CD4-positive, alpha-beta T cell treated with Interleukin-17A for 1 hour (primary cell): Measurements from ENCODE around the gene JMJD8.

Experiments used
- DNase-seq: peaks from one replicate; pipeline ENCODE4 v3.0.0-alpha.2; 2020

JMJD8 gene

DNA sequence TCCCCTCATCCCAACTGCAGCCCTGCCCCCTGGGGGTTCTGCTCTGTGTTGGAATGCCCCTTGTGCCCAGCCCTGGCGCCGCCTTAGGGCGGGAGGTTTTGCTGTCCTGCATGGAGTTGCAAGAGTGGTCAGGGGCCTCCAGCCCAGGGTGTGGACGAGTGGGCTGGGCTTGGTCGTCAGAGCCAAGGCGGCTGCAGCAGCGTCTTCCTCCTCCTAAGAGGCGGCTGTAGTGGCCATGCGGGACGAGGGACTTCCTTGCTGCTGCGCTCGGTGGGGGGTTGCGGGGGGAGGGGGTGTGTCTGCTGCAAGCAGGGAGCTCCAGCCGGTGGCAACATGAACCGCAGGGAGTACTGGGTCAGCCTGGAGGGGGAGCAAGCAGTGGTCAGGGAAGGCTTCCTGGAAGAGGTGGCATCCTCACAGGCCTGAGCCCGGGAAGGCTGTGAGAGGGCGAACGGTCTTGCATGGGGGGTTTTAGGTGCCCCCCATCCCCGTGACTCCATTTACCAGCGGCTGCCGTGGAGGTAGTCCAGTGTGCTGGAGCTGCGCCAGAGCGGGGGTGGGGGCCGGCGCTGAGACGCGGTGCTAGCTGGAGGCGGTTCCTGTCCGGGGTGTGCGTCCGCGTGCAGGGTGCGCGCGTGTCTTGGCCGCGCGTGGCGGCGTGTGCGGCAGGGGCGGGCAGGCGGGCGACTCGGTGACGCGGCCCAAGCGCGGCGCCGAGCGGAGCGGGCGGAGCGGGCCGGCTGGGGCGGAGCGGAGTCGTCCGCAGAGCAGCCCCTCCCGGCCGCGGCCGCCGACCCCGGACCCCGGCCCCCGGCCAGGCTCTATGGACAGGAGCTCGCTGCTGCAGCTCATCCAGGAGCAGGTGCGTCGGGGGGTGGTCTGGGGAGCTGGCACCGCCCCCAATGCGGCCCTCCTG lies 8.9 kb downstream of the JMJD8 start, which contains the start of gene RHBDL1:
Gene RHBDL1, plus strand, starts transcription at position 704 of the 916 bp plus-strand sequence. Its CDS starts 120 bp downstream, at position 824.
- no peak for DNase-seq

- no peak for DNase-seq
These were observed 9.8 kb downstream of the JMJD8 start for GRCh38 chr16:674214-674881.

DNA sequence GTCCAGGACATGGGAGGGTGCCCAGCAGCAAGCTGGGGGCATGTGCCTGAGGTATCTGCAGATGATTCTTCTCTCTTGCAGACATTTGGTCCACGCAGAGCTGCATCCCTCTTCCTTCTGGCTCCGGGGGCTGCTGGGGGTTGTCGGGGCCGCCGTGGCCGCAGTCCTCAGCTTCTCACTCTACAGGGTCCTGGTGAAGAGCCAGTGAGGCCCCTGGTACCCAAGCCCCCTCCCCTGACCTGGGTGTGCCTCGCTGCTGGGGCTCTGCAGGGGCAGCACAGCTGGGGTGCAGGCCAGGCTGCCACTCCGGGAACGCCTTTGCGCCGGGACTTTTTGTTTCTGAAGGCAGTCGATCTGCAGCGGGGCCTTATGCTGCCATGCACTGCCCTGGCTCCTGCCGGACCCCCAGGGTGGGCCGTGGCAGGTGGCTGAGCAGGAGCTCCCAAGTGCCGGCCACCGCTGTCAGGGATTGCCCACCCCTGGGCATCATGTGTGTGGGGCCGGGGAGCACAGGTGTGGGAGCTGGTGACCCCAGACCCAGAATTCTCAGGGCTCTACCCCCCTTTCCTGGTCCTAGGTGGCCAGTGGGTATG lies 10.6 kb downstream of the JMJD8 start:
- no peak for DNase-seq

DNA sequence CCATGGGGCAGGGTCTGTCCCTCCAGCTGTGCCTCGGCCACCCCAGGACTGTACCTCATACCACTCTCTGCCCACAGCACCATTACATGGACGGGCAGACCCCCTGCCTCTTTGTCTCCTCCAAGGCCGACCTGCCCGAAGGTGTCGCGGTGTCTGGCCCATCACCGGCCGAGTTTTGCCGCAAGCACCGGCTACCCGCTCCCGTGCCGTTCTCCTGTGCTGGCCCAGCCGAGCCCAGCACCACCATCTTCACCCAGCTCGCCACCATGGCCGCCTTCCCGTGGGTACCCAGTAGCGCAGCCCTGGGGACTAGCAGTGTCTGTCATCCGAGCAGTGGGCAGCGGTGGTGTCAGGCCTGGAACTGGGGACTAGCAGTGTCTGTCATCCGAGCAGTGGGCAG lies 11.3 kb downstream of the JMJD8 start:
- no peak for DNase-seq

GRCh38 chr16:672371-672770 lies 11.8 kb downstream of the JMJD8 start:
- DNase-seq = no peak

- DNase-seq = no peak
These were observed 12.6 kb downstream of the JMJD8 start for GRCh38 chr16:671353-672131.

DNA sequence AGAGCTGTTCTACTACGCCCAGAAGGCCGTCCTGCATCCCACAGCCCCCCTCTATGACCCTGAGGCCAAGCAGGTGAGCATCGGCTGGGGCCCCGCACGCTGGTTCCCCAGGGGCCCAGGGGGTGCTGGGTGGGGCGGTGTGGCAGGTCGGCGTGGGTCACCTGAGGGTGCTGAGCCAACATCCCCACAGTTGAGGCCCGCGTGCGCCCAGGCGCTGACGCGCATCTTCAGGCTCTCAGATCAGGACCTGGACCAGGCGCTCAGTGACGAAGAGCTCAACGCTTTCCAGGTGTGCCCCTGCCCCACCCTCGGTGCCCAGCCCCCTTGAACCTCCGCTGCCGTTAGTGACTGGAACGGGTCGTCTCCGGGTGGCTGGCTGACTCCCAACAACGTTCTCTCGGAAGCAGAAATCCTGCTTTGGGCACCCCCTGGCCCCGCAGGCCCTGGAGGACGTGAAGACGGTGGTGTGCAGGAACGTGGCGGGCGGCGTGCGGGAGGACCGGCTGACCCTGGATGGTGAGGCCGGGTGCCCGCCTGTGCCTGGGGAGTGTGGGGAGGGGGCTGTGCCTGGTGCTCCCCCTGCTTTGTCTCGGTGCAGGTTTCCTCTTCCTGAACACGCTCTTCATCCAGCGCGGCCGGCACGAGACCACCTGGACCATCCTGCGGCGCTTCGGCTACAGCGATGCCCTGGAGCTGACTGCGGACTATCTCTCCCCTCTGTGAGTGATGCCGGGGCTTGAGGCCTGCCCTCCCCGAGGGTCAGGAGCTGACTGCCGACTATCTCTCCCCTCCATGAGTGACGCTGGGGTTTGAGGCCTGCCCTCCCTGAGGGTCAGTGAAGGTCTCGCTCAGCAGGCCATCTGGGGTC lies 13.4 kb downstream of the JMJD8 start:
- DNase-seq = no peak

DNA sequence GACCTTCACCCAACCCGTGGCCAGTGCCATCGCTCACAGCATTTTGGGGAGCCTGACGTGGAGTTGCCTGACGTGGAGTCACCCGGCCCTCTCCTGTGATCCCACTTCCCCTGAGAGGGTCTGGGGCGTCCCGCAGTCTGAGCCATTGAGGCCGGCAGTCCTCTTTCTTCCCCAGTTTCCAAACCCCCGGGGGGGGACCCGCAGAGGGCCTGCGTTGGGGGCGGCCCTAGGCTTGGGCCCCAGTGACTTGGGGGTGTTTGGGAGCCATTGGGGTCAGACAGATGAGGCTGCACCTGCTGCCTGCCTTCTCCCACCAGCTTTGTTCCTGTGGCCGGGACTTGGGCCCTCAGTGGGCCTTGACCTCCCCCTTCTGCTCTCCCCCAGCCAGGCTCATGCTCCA lies 14.5 kb downstream of the JMJD8 start:
- no peak for DNase-seq

GRCh38 chr16:668519-669171 lies 15.5 kb downstream of the JMJD8 start:
- no peak for DNase-seq

DNA sequence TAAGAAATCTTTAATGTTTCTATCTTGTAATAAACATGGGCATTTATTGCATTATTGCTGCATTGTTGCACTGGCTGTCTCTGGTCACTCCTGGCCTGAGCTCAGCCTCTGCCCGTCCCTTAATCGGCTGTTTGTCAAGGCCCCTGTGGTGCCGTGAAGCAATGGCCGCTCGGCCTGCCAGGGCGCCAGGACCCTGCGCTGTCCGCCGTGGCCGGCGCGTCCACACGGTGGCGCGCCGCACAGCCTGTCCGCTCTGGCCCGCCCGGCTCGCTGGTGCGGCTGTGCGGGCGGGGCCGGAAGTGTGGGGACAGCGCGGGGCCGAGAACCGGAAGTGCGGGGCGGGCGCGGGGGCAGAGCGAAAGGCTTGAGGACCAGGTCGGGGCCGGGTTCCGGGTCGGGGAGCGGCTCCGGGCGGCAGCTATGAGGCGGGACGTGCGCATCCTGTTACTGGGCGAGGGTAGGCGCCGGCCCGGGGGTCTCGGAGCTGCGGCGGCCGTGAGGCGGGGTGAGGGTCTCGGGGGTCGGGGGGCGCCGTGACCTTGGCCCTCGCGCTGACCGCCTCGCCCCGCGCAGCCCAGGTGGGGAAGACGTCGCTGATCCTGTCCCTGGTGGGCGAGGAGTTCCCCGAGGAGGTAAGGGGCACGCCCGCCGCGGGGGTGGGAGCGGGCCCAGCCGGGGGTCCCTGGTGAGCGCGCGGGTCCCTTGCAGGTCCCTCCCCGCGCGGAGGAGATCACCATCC lies 16.2 kb downstream of the JMJD8 start, which contains the start of gene RHOT2:
Gene RHOT2, plus strand, starts transcription at position 353 of the 739 bp plus-strand sequence. Its CDS starts 68 bp downstream, at position 421.
- peak; percentile 93 for DNase-seq

GRCh38 chr16:667113-667779 lies 16.9 kb downstream of the JMJD8 start:
- no peak for DNase-seq

- DNase-seq = no peak
These were observed 17.6 kb downstream of the JMJD8 start for GRCh38 chr16:666572-666971.

DNA sequence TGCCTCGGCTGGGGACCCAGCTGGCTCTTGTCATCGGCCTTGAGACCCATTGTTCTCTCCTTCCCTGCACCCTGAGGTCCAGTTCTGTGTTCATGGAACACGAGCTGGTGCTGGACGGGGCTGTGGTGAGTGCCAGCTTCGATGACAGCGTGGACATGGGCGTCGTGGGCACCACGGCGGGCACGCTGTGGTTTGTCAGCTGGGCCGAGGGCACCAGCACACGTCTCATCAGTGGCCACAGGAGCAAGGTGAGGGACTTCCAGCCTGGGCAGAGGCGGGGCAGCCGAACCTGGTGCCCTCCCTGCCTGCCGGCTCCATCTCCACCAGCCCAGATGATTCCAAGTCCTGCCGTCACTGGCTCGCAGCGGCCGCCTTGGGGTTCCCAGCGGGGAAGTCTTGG lies 21.5 kb downstream of the JMJD8 start:
- no peak for DNase-seq

DNA sequence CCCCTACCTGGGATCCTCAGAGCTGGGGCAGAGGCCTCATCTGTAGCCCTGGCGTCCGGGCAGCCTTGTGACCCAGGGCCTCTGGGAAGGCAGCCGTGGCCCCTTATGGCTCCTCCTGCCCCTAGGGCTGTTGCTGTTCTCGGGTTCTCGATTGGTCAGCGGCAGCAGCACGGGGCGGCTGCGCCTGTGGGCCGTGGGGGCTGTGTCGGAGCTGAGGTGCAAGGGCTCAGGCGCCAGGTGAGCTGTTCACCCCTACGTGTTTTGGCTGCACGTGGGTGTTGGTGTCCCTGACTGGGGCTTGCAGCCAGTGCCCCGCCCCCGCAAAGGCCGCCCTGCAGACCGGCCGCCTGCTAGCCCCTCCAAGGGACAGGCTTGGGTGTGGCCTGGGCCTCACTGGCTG lies 22.0 kb downstream of the JMJD8 start:
- DNase-seq = no peak

DNA sequence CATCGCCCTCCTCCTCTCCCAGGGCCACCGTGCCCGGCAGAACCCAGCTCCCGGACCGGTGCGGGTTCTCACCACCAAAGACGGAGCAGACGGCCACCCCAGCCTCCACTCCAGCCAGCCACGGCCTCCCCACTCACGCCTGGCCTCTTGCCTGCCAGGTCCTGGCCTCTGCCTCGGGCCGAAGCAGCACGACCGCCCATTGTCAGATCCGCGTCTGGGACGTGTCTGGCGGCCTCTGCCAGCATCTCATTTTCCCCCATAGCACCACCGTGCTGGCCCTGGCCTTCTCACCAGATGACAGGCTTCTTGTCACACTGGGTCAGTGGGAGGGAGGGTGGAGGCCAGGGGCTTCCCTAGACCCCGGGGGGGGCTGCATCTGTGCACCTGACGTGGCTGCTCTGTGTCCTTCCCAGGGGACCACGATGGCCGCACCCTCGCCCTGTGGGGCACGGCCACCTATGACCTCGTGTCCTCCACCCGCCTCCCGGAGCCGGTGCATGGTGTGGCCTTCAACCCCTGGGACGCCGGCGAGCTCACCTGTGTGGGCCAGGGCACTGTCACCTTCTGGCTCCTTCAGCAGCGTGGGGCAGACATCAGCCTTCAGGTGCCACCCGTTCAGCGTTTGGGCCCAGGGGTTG lies 22.8 kb downstream of the JMJD8 start:
- no peak for DNase-seq

GRCh38 chr16:660459-661183 lies 23.5 kb downstream of the JMJD8 start:
- peak; percentile 69 for DNase-seq

GRCh38 chr16:660132-660458 lies 24.0 kb downstream of the JMJD8 start:
- no peak for DNase-seq

- DNase-seq = no peak
These were observed 24.5 kb downstream of the JMJD8 start for GRCh38 chr16:659618-660017.
